Astrocyte (in vitro differentiated cells and primary cell): ENCODE results near the gene RNU7-1. TPM values are rescaled to one million over a fixed set of nuclear protein-coding genes. Genes with fewer than 3 reads are reported as not detected.

Source experiments
- DNase-seq: peaks from one replicate; pipeline ENCODE4 v3.0.0-alpha.2; 2010; ENCODE audit warnings: low read depth
- FAIRE-seq: peaks from 2 replicates; lab custom pipeline; 2011; peaks lifted over from hg19 to GRCh38; lab: Jason Lieb, UNC
- H2AFZ ChIP-seq: 2 replicates; pipeline ENCODE4 v1.6.0; 2012; ENCODE audit warnings: low read depth, low read length, inconsistent platforms
- H3K27ac ChIP-seq: 2 replicates; pipeline ENCODE4 v1.5.1; 2011; ENCODE audit warnings: low read depth, low read length, inconsistent platforms
- H3K27me3 ChIP-seq: 2 replicates; pipeline ENCODE4 v1.6.0; 2011; ENCODE audit warnings: low read length, inconsistent platforms; ENCODE audit not compliant: insufficient read depth
- H3K36me3 ChIP-seq: 2 replicates; pipeline ENCODE4 v1.5.1; 2011; ENCODE audit warnings: low read length, inconsistent platforms; ENCODE audit not compliant: insufficient read depth
- H3K4me1 ChIP-seq: 2 replicates; pipeline ENCODE4 v1.5.1; 2011; ENCODE audit warnings: low read length, inconsistent platforms; ENCODE audit not compliant: insufficient read depth
- H3K4me2 ChIP-seq: 2 replicates; pipeline ENCODE4 v1.6.0; 2012; ENCODE audit warnings: low read length, inconsistent platforms
- H3K4me3 ChIP-seq: 2 replicates; pipeline ENCODE4 v1.5.1; 2011; ENCODE audit warnings: low read depth, mild to moderate bottlenecking, low read length, inconsistent platforms; ENCODE audit not compliant: insufficient read depth
- H3K79me2 ChIP-seq: 2 replicates; pipeline ENCODE4 v1.6.0; 2012; ENCODE audit warnings: mild to moderate bottlenecking, low read length, inconsistent platforms; ENCODE audit not compliant: insufficient read depth
- H3K9ac ChIP-seq: 2 replicates; pipeline ENCODE4 v1.6.0; 2012; ENCODE audit warnings: mild to moderate bottlenecking, low read length, inconsistent platforms
- H3K9me3 ChIP-seq: 2 replicates; pipeline ENCODE4 v1.5.1; 2012; ENCODE audit warnings: low read depth, mild to moderate bottlenecking, low read length, inconsistent platforms; ENCODE audit not compliant: insufficient read depth
- H4K20me1 ChIP-seq: 2 replicates; pipeline ENCODE4 v1.6.0; 2012; ENCODE audit warnings: low read length, inconsistent platforms; ENCODE audit not compliant: insufficient read depth
- H3K27ac Mint-ChIP-seq: one replicate; pipeline ENCODE4 v1.8.0; 2021; ENCODE audit warnings: mild to moderate bottlenecking, mixed read lengths; ENCODE audit not compliant: unreplicated experiment
- H3K27me3 Mint-ChIP-seq: one replicate; pipeline ENCODE4 v1.8.0; 2021; ENCODE audit warnings: low read depth, mixed read lengths; ENCODE audit not compliant: unreplicated experiment
- H3K36me3 Mint-ChIP-seq: one replicate; pipeline ENCODE4 v1.8.0; 2021; ENCODE audit warnings: low read depth, mixed read lengths; ENCODE audit not compliant: unreplicated experiment
- H3K4me1 Mint-ChIP-seq: one replicate; pipeline ENCODE4 v1.8.0; 2021; ENCODE audit warnings: low read depth, mixed read lengths; ENCODE audit not compliant: unreplicated experiment
- H3K4me3 Mint-ChIP-seq: one replicate; pipeline ENCODE4 v1.8.0; 2021; ENCODE audit warnings: mild to moderate bottlenecking, moderate library complexity, mixed read lengths; ENCODE audit not compliant: unreplicated experiment
- H3K9me3 Mint-ChIP-seq: one replicate; pipeline ENCODE4 v1.8.0; 2021; ENCODE audit warnings: mild to moderate bottlenecking, mixed read lengths; ENCODE audit not compliant: unreplicated experiment
- EZH2 ChIP-seq: IDR thresholded peaks from 2 replicates; pipeline ENCODE4 v1.6.1; 2012; ENCODE audit warnings: mild to moderate bottlenecking, low read length, inconsistent platforms; ENCODE audit not compliant: insufficient read depth
- total RNA-seq: library from RNA; stranded (reverse); gene quantifications from 2 replicates; pipeline ENCODE4 v1.2.1, GENCODE V29; 2021
- TF ChIP-seq, protein P1 (sequence below): IDR thresholded peaks from 2 replicates; pipeline ENCODE4 v1.5.1; 2011; ENCODE audit warnings: low read depth, mild to moderate bottlenecking, inconsistent platforms, low read length, moderate library complexity; ENCODE audit not compliant: insufficient read depth

Gene RNU7-1
- total RNA-seq, 1 donor from 2014 or later, result not detected

- Mint-ChIP-seq H3K9me3 (no peaks in the 10 kb centered on the region), H3K36me3 (peaks cover 10% of the 10 kb centered on the region), H3K27me3 (no peaks in the 10 kb centered on the region), H3K4me1 (no peaks in the 10 kb centered on the region), H3K27ac (no peak overlapping the region), H3K4me3 (no peak overlapping the region)
- Histone ChIP-seq H3K27ac (no peak overlapping the region), H3K27me3 (no peaks in the 10 kb centered on the region), H2AFZ (no peak overlapping the region), H3K79me2 (no peaks in the 10 kb centered on the region), H3K9me3 (no peaks in the 10 kb centered on the region), H3K36me3 (peaks cover 32% of the 10 kb centered on the region), H3K4me1 (no peaks in the 10 kb centered on the region), H3K9ac (no peak overlapping the region), H3K4me3 (no peak overlapping the region), H3K4me2 (no peak overlapping the region), H4K20me1 (no peaks in the 10 kb centered on the region)
- no peak for FAIRE-seq
- no peak for DNase-seq
- TF ChIP-seq EZH2, result no peak
- TF ChIP-seq, protein P1, sequence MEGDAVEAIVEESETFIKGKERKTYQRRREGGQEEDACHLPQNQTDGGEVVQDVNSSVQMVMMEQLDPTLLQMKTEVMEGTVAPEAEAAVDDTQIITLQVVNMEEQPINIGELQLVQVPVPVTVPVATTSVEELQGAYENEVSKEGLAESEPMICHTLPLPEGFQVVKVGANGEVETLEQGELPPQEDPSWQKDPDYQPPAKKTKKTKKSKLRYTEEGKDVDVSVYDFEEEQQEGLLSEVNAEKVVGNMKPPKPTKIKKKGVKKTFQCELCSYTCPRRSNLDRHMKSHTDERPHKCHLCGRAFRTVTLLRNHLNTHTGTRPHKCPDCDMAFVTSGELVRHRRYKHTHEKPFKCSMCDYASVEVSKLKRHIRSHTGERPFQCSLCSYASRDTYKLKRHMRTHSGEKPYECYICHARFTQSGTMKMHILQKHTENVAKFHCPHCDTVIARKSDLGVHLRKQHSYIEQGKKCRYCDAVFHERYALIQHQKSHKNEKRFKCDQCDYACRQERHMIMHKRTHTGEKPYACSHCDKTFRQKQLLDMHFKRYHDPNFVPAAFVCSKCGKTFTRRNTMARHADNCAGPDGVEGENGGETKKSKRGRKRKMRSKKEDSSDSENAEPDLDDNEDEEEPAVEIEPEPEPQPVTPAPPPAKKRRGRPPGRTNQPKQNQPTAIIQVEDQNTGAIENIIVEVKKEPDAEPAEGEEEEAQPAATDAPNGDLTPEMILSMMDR, result no peak
Measured at GRCh38 chr12:6981152-6982052, 37.8 kb downstream of the RNU7-1 start.

DNA sequence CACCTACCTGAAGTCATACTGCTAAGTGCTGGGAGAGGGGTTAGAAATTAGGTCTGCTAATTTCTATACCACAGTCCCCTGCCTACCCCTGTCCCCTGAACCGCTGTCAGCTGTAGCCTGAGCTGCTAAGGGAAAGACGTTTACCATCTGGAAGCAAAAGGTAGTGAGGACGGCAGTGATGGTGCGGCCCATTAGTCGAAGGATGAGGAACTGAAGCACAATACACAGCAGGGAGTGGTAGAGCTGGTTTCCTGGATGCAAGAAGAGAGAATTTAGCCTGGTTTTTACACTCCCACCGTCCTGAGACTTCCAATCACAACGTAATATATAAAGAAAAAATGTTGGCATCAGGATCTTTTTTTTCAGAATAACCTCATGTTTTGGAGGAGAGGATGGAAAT is 38.9 kb downstream of the RNU7-1 start:
- no peak overlapping the region for H3K4me2 ChIP-seq
- H2AFZ ChIP-seq, result no peak overlapping the region
- no peaks in the 10 kb centered on the region for H3K27me3 Mint-ChIP-seq
- H3K9me3 Mint-ChIP-seq, result no peaks in the 10 kb centered on the region
- no peak overlapping the region for H3K4me3 ChIP-seq
- H3K9me3 ChIP-seq, result no peaks in the 10 kb centered on the region
- peaks cover 8% of the 10 kb centered on the region for H3K36me3 Mint-ChIP-seq
- H3K4me1 ChIP-seq, result no peaks in the 10 kb centered on the region
- no peak overlapping the region for H3K4me3 Mint-ChIP-seq
- H3K27ac ChIP-seq, result no peak overlapping the region
- FAIRE-seq (no peak), DNase-seq (no peak)
- no peaks in the 10 kb centered on the region for H3K79me2 ChIP-seq
- H3K27me3 ChIP-seq, result no peaks in the 10 kb centered on the region
- no peaks in the 10 kb centered on the region for H3K4me1 Mint-ChIP-seq
- H3K9ac ChIP-seq, result no peak overlapping the region
- H4K20me1 ChIP-seq, result no peaks in the 10 kb centered on the region
- no peak overlapping the region for H3K27ac Mint-ChIP-seq
- peaks cover 24% of the 10 kb centered on the region for H3K36me3 ChIP-seq
- TF ChIP-seq, protein P1, result no peak
- no peak for TF ChIP-seq EZH2
